Trophoblast cell (in vitro differentiated cells and primary cell): ENCODE results near the gene TTYH2.

Experiments
- DNase-seq, 2 donors: peaks; one replicate each; pipeline ENCODE4 v3.0.0-alpha.2; 2016
- H2AFZ ChIP-seq: 2 replicates; pipeline ENCODE4 v1.6.1; 2013; ENCODE audit warnings: low read length, moderate library complexity, mild to moderate bottlenecking; ENCODE audit not compliant: insufficient read depth, poor library complexity
- H2AK5ac ChIP-seq: 2 replicates; pipeline ENCODE4 v1.6.1; 2013; ENCODE audit warnings: mild to moderate bottlenecking, low read length
- H2BK120ac ChIP-seq: 2 replicates; pipeline ENCODE4 v1.6.1; 2013; ENCODE audit warnings: low read length, mild to moderate bottlenecking, moderate library complexity; ENCODE audit not compliant: insufficient read depth, poor library complexity
- H2BK12ac ChIP-seq: 2 replicates; pipeline ENCODE4 v1.6.1; 2013; ENCODE audit warnings: mild to moderate bottlenecking, low read length, moderate library complexity
- H2BK5ac ChIP-seq: 2 replicates; pipeline ENCODE4 v1.6.1; 2013; ENCODE audit warnings: low read length, low read depth, moderate library complexity, mild to moderate bottlenecking; ENCODE audit not compliant: poor library complexity
- H3K14ac ChIP-seq: 2 replicates; pipeline ENCODE4 v1.6.1; 2013; ENCODE audit warnings: mild to moderate bottlenecking, low read length
- H3K18ac ChIP-seq: 2 replicates; pipeline ENCODE4 v1.6.1; 2013; ENCODE audit warnings: mild to moderate bottlenecking, low read length
- H3K23ac ChIP-seq: 2 replicates; pipeline ENCODE4 v1.6.1; 2013; ENCODE audit warnings: low read length
- H3K27ac ChIP-seq: 2 replicates; pipeline ENCODE4 v1.5.1; 2013; ENCODE audit warnings: low read depth, mild to moderate bottlenecking, inconsistent platforms, low read length, moderate library complexity
- H3K27me3 ChIP-seq: 2 replicates; pipeline ENCODE4 v1.6.1; 2013; ENCODE audit warnings: inconsistent platforms, mild to moderate bottlenecking, low read length, moderate library complexity; ENCODE audit not compliant: insufficient read depth
- H3K36me3 ChIP-seq, 2 experiments: 1 replicate in 1 of 2; 2 replicates in 1 of 2; pipeline ENCODE4 v1.6.1; 2013; ENCODE audit warnings: low read length in 2 of 2, mild to moderate bottlenecking in 2 of 2, moderate library complexity in 1 of 2; ENCODE audit not compliant: insufficient read depth in 2 of 2, control insufficient read depth in 1 of 2
- H3K4ac ChIP-seq: 2 replicates; pipeline ENCODE4 v1.6.1; 2013; ENCODE audit warnings: low read depth, mild to moderate bottlenecking, low read length, moderate library complexity
- H3K4me1 ChIP-seq, 2 experiments: 1 replicate in 1 of 2; 2 replicates in 1 of 2; pipeline ENCODE4 v1.6.1; 2013; ENCODE audit warnings: low read length in 2 of 2, mild to moderate bottlenecking in 2 of 2, moderate library complexity in 1 of 2; ENCODE audit not compliant: insufficient read depth in 2 of 2, control insufficient read depth in 1 of 2
- H3K4me2 ChIP-seq: 2 replicates; pipeline ENCODE4 v1.6.1; 2013; ENCODE audit warnings: inconsistent platforms, mild to moderate bottlenecking, low read length, moderate library complexity
- H3K4me3 ChIP-seq: 2 replicates; pipeline ENCODE4 v1.5.1; 2013; ENCODE audit warnings: mild to moderate bottlenecking, low read depth, low read length, inconsistent platforms
- H3K79me1 ChIP-seq: one replicate; pipeline ENCODE4 v1.6.1; 2013; ENCODE audit warnings: low read length
- H3K79me2 ChIP-seq: 2 replicates; pipeline ENCODE4 v1.6.1; 2013; ENCODE audit warnings: low read length, mild to moderate bottlenecking; ENCODE audit not compliant: control insufficient read depth, insufficient read depth, poor library complexity
- H3K9ac ChIP-seq: 2 replicates; pipeline ENCODE4 v1.6.1; 2013; ENCODE audit warnings: mild to moderate bottlenecking, low read length
- H3K9me3 ChIP-seq: 2 replicates; pipeline ENCODE4 v1.6.1; 2013; ENCODE audit warnings: low read depth, mild to moderate bottlenecking, control low read depth, inconsistent platforms, low read length; ENCODE audit not compliant: insufficient read depth
- H4K12ac ChIP-seq: 2 replicates; pipeline ENCODE4 v1.6.1; 2013; ENCODE audit warnings: low read depth, mild to moderate bottlenecking, low read length, moderate library complexity
- H4K8ac ChIP-seq: 2 replicates; pipeline ENCODE4 v1.6.1; 2013; ENCODE audit warnings: low read depth, mild to moderate bottlenecking, low read length, moderate library complexity
- H4K91ac ChIP-seq: one replicate; pipeline ENCODE4 v1.6.1; 2013; ENCODE audit warnings: low read depth, mild to moderate bottlenecking, low read length, moderate library complexity
- WGBS: extraction: QIAGEN DNeasy Blood & Tissue Kit; methylation state at CpG from one replicate; pipeline ENCODE4 v1.1.7; 2013; ENCODE audit warnings: missing lambda C conversion rate; ENCODE audit not compliant: insufficient read length, insufficient coverage; ENCODE audit errors: extremely low coverage; 5-methylcytosine and 5-hydroxymethylcytosine counted together

Gene TTYH2

GRCh38 chr17:74274709-74275340 is 61.5 kb downstream of the TTYH2 start:
- Histone ChIP-seq H3K4ac (no peak overlapping the region), H3K9ac (no peak overlapping the region), H3K4me1 (peaks cover 0 to 2% of the 10 kb centered on the region in 2 experiments), H3K18ac (no peak overlapping the region), H3K4me2 (no peak overlapping the region), H3K36me3 (no peaks in the 10 kb centered on the region), H3K79me1 (no peaks in the 10 kb centered on the region), H4K8ac (no peak overlapping the region), H2BK12ac (no peak overlapping the region), H3K23ac (no peak overlapping the region), H2BK120ac (no peak overlapping the region), H2AFZ (no peak overlapping the region), H3K27me3 (peaks cover 10% of the 10 kb centered on the region), H4K91ac (no peak overlapping the region), H3K27ac (no peak overlapping the region), H2AK5ac (no peak overlapping the region), H2BK5ac (no peak overlapping the region), H3K4me3 (no peak overlapping the region), H3K79me2 (no peaks in the 10 kb centered on the region), H3K9me3 (no peaks in the 10 kb centered on the region), H4K12ac (no peak overlapping the region), H3K14ac (no peak overlapping the region)
- no peak for DNase-seq
- WGBS = no CpG with 5 or more reads among the region's 14 CpGs

- no peak overlapping the region for H2AFZ ChIP-seq
- H3K4ac ChIP-seq = no peak overlapping the region
- H3K27ac ChIP-seq = no peak overlapping the region
- no peaks in the 10 kb centered on the region for H3K9me3 ChIP-seq
- no peaks in the 10 kb centered on the region for H3K79me2 ChIP-seq
- H2BK12ac ChIP-seq = no peak overlapping the region
- peaks cover 0 to 2% of the 10 kb centered on the region in 2 experiments for H3K4me1 ChIP-seq
- no peak overlapping the region for H3K9ac ChIP-seq
- H3K4me2 ChIP-seq = no peak overlapping the region
- H3K23ac ChIP-seq = no peak overlapping the region
- no peak overlapping the region for H4K91ac ChIP-seq
- H3K27me3 ChIP-seq = peaks cover 10% of the 10 kb centered on the region
- no peaks in the 10 kb centered on the region for H3K36me3 ChIP-seq
- no peak overlapping the region for H3K4me3 ChIP-seq
- no peak overlapping the region for H4K8ac ChIP-seq
- H3K79me1 ChIP-seq = no peaks in the 10 kb centered on the region
- no peak overlapping the region for H2AK5ac ChIP-seq
- no CpG with 5 or more reads among the region's 12 CpGs for WGBS
- no peak overlapping the region for H4K12ac ChIP-seq
- no peak overlapping the region for H3K18ac ChIP-seq
- H2BK5ac ChIP-seq = no peak overlapping the region
- no peak for DNase-seq
- no peak overlapping the region for H2BK120ac ChIP-seq
- H3K14ac ChIP-seq = no peak overlapping the region
These were observed 62.7 kb downstream of the TTYH2 start for GRCh38 chr17:74276051-74276476.

- H3K23ac ChIP-seq = no peak overlapping the region
- no peak overlapping the region for H3K14ac ChIP-seq
- H2AK5ac ChIP-seq = no peak overlapping the region
- H3K4ac ChIP-seq = no peak overlapping the region
- no CpG with 5 or more reads among the region's 5 CpGs for WGBS
- no peak overlapping the region for H3K18ac ChIP-seq
- no peak overlapping the region for H2BK5ac ChIP-seq
- no peak overlapping the region for H4K12ac ChIP-seq
- H2AFZ ChIP-seq = no peak overlapping the region
- no peak overlapping the region for H3K4me3 ChIP-seq
- H3K9me3 ChIP-seq = no peaks in the 10 kb centered on the region
- H3K4me1 ChIP-seq = peaks cover 0 to 2% of the 10 kb centered on the region in 2 experiments
- no peak overlapping the region for H2BK12ac ChIP-seq
- H4K91ac ChIP-seq = no peak overlapping the region
- no peak overlapping the region for H4K8ac ChIP-seq
- H3K79me2 ChIP-seq = no peaks in the 10 kb centered on the region
- H3K27ac ChIP-seq = no peak overlapping the region
- no peaks in the 10 kb centered on the region for H3K79me1 ChIP-seq
- H3K36me3 ChIP-seq = no peaks in the 10 kb centered on the region
- no peak for DNase-seq
- H2BK120ac ChIP-seq = no peak overlapping the region
- H3K4me2 ChIP-seq = no peak overlapping the region
- H3K9ac ChIP-seq = no peak overlapping the region
- peaks cover 10% of the 10 kb centered on the region for H3K27me3 ChIP-seq
These were observed 63.2 kb downstream of the TTYH2 start for GRCh38 chr17:74276541-74277009.

GRCh38 chr17:74277935-74278334 is 64.6 kb downstream of the TTYH2 start:
- H2AFZ ChIP-seq = no peak overlapping the region
- H3K36me3 ChIP-seq = no peaks in the 10 kb centered on the region
- H3K27ac ChIP-seq = no peak overlapping the region
- H3K4me3 ChIP-seq = no peak overlapping the region
- no peak overlapping the region for H3K23ac ChIP-seq
- H3K27me3 ChIP-seq = peaks cover 10% of the 10 kb centered on the region
- no peak overlapping the region for H4K91ac ChIP-seq
- H3K4me1 ChIP-seq = peaks cover 0 to 2% of the 10 kb centered on the region in 2 experiments
- no peak overlapping the region for H2BK120ac ChIP-seq
- WGBS = no CpG with 5 or more reads among the region's 1 CpG
- H2AK5ac ChIP-seq = no peak overlapping the region
- H3K9me3 ChIP-seq = peaks cover 3% of the 10 kb centered on the region
- no peaks in the 10 kb centered on the region for H3K79me1 ChIP-seq
- H3K4me2 ChIP-seq = no peak overlapping the region
- H4K8ac ChIP-seq = no peak overlapping the region
- H3K18ac ChIP-seq = no peak overlapping the region
- H4K12ac ChIP-seq = no peak overlapping the region
- no peak overlapping the region for H2BK12ac ChIP-seq
- H3K4ac ChIP-seq = no peak overlapping the region
- DNase-seq = no peak
- H2BK5ac ChIP-seq = no peak overlapping the region
- no peak overlapping the region for H3K9ac ChIP-seq
- H3K14ac ChIP-seq = no peak overlapping the region
- H3K79me2 ChIP-seq = no peaks in the 10 kb centered on the region
